H1 (cell line): ENCODE measurements around the gene ZNF646. TPM values are rescaled to one million over a fixed set of nuclear protein-coding genes. Genes with fewer than 3 reads are reported as not detected.

Experiments used
- CTCF ChIA-PET: fragments of 300-600 bp; sonication (Branson Sonifier 250); formaldehyde crosslinking; loops from one replicate; lab custom pipeline; 2021; ENCODE audit not compliant: partially characterized antibody; lab: Charles Lee
- POLR2A ChIA-PET: fragments of 300-600 bp; sonication (Branson Sonifier 250); formaldehyde crosslinking; loops from one replicate; lab custom pipeline; 2021; ENCODE audit warnings: inconsistent platforms; ENCODE audit not compliant: partially characterized antibody; lab: Charles Lee
- DNase-seq, 2 experiments: peaks; one replicate each; pipeline versions ENCODE4 v3.0.0 to v3.0.0-alpha.2; 2010 to 2022; ENCODE audit warnings: low spot score in 2 of 2, low read depth in 1 of 2, mixed read lengths in 1 of 2
- FAIRE-seq: peaks from 2 replicates; lab custom pipeline; 2011; peaks lifted over from hg19 to GRCh38; lab: Jason Lieb, UNC
- H2AFZ ChIP-seq: 2 replicates; pipeline ENCODE4 v1.8.1; 2012; ENCODE audit warnings: low read length, inconsistent platforms
- H2AK5ac ChIP-seq: 2 replicates; pipeline ENCODE4 v1.6.1; 2013; ENCODE audit warnings: low read depth, low read length
- H2BK120ac ChIP-seq: replicated peaks from 2 replicates; pipeline ENCODE3; 2013; ENCODE audit warnings: low read depth, low read length, inconsistent platforms
- H2BK12ac ChIP-seq: 2 replicates; pipeline ENCODE4 v1.6.1; 2013; ENCODE audit warnings: low read depth, low read length
- H2BK15ac ChIP-seq: 2 replicates; pipeline ENCODE4 v1.6.1; 2013; ENCODE audit warnings: low read length
- H2BK20ac ChIP-seq: 2 replicates; pipeline ENCODE4 v1.6.1; 2013; ENCODE audit warnings: low read length
- H2BK5ac ChIP-seq: 2 replicates; pipeline ENCODE4 v1.6.1; 2013; ENCODE audit warnings: low read depth, low read length
- H3K14ac ChIP-seq: 2 replicates; pipeline ENCODE4 v1.6.1; 2013; ENCODE audit warnings: inconsistent platforms; ENCODE audit not compliant: insufficient read length
- H3K18ac ChIP-seq: 2 replicates; pipeline ENCODE4 v1.6.1; 2013; ENCODE audit warnings: low read length; ENCODE audit errors: extremely low read depth
- H3K23ac ChIP-seq: 2 replicates; pipeline ENCODE4 v1.6.1; 2013; ENCODE audit warnings: inconsistent platforms; ENCODE audit not compliant: insufficient read length
- H3K23me2 ChIP-seq: 2 replicates; pipeline ENCODE4 v1.6.1; 2013; ENCODE audit warnings: low read depth, low read length
- H3K27ac ChIP-seq: 2 replicates; pipeline ENCODE4 v1.6.1; 2011; ENCODE audit warnings: low read depth, low read length, inconsistent platforms
- H3K27me3 ChIP-seq, 4 experiments: replicated peaks in 1 of 4; 1 replicate in 1 of 4; 2 replicates in 3 of 4; pipeline versions ENCODE4 v1.6.1 to v1.8.1; 2011 to 2013; ENCODE audit warnings: low read length in 3 of 4, mild to moderate bottlenecking in 3 of 4, inconsistent platforms in 2 of 4, mixed read lengths in 2 of 4, moderate library complexity in 1 of 4; ENCODE audit not compliant: control insufficient read depth in 3 of 4, insufficient read depth in 3 of 4; ENCODE audit errors: extremely low read depth in 1 of 4
- H3K36me3 ChIP-seq, 4 experiments: 2 replicates each; pipeline versions ENCODE4 v1.6.1 to v1.8.1; 2011 to 2013; ENCODE audit warnings: mild to moderate bottlenecking in 4 of 4, low read length in 3 of 4, moderate library complexity in 2 of 4, control low read depth in 1 of 4, inconsistent platforms in 1 of 4; ENCODE audit not compliant: insufficient read depth in 4 of 4, control insufficient read depth in 2 of 4
- H3K4ac ChIP-seq: replicated peaks from 2 replicates; pipeline ENCODE3; 2013; ENCODE audit warnings: low read length, low read depth, mixed read lengths, inconsistent platforms; ENCODE audit not compliant: insufficient read length
- H3K4me1 ChIP-seq, 4 experiments: replicated peaks in 1 of 4; 1 replicate in 1 of 4; 2 replicates in 3 of 4; pipeline versions ENCODE4 v1.6.1 to v1.8.1; 2011 to 2013; ENCODE audit warnings: low read length in 3 of 4, inconsistent platforms in 2 of 4, mixed read lengths in 1 of 4; ENCODE audit not compliant: insufficient read depth in 4 of 4, control insufficient read depth in 3 of 4
- H3K4me2 ChIP-seq, 2 experiments: 2 replicates each; pipeline versions ENCODE4 v1.6.1 to v1.8.1; 2011 to 2013; ENCODE audit warnings: low read depth in 2 of 2, low read length in 2 of 2, control low read depth in 1 of 2, inconsistent platforms in 1 of 2, mild to moderate bottlenecking in 1 of 2; ENCODE audit not compliant: insufficient read depth in 1 of 2
- H3K4me3 ChIP-seq, 4 experiments: fragments of 200-600, 300-600 bp in 1 of 4; sonication (generic), shearing (Covaris generic), sonication (Bioruptor Twin) in 1 of 4; 2 replicates each; pipeline versions ENCODE4 v1.5.1 to v1.8.1; 2011 to 2016; ENCODE audit warnings: low read length in 4 of 4, low read depth in 3 of 4, control low read depth in 2 of 4, inconsistent platforms in 2 of 4, mild to moderate bottlenecking in 2 of 4, mixed read lengths in 1 of 4, moderate library complexity in 1 of 4; ENCODE audit not compliant: insufficient read depth in 2 of 4; ENCODE audit errors: extremely low read depth in 1 of 4
- H3K56ac ChIP-seq: replicated peaks from 2 replicates; pipeline ENCODE3; 2013; ENCODE audit warnings: low read depth, mild to moderate bottlenecking, mixed read lengths, low read length, inconsistent platforms; ENCODE audit not compliant: insufficient read length
- H3K79me1 ChIP-seq: 2 replicates; pipeline ENCODE4 v1.6.1; 2013; ENCODE audit warnings: low read depth, low read length, control low read depth
- H3K79me2 ChIP-seq, 2 experiments: 2 replicates each; pipeline versions ENCODE4 v1.6.1 to v1.8.1; 2012 to 2013; ENCODE audit warnings: low read length in 2 of 2, mild to moderate bottlenecking in 2 of 2, inconsistent platforms in 1 of 2; ENCODE audit not compliant: insufficient read depth in 2 of 2, control insufficient read depth in 1 of 2
- H3K9ac ChIP-seq, 4 experiments: replicated peaks in 1 of 4; 1 replicate in 1 of 4; 2 replicates in 3 of 4; pipeline versions ENCODE4 v1.6.1 to v1.8.1; 2011 to 2013; ENCODE audit warnings: low read depth in 3 of 4, low read length in 3 of 4, control low read depth in 2 of 4, mild to moderate bottlenecking in 2 of 4, moderate library complexity in 2 of 4, inconsistent platforms in 1 of 4; ENCODE audit errors: extremely low read depth in 1 of 4
- H3K9me3 ChIP-seq, 2 experiments: 2 replicates each; pipeline versions ENCODE4 v1.6.1 to v1.8.1; 2012 to 2013; ENCODE audit warnings: mild to moderate bottlenecking in 2 of 2, moderate library complexity in 2 of 2, control low read depth in 1 of 2, inconsistent platforms in 1 of 2, low read depth in 1 of 2, low read length in 1 of 2, mixed read lengths in 1 of 2; ENCODE audit not compliant: insufficient read depth in 2 of 2
- H4K20me1 ChIP-seq, 2 experiments: replicated peaks in 1 of 2; 2 replicates each; pipeline versions ENCODE3 to v1.8.1; 2011 to 2013; ENCODE audit warnings: inconsistent platforms in 2 of 2, low read length in 2 of 2, mild to moderate bottlenecking in 1 of 2; ENCODE audit not compliant: insufficient read depth in 2 of 2, control insufficient read depth in 1 of 2
- H4K5ac ChIP-seq: 2 replicates; pipeline ENCODE4 v1.6.1; 2013; ENCODE audit warnings: low read length, low read depth, mixed read lengths, inconsistent platforms; ENCODE audit not compliant: insufficient read length
- H4K8ac ChIP-seq: 2 replicates; pipeline ENCODE4 v1.8.0; 2013; ENCODE audit warnings: mild to moderate bottlenecking, moderate library complexity, low read length, inconsistent platforms; ENCODE audit not compliant: insufficient read depth; ENCODE audit errors: extremely low read depth
- H4K91ac ChIP-seq: replicated peaks from 2 replicates; pipeline ENCODE3; 2013; ENCODE audit warnings: low read length, mixed read lengths, inconsistent platforms; ENCODE audit not compliant: insufficient read length
- CHD2 ChIP-seq: IDR thresholded peaks from 2 replicates; pipeline ENCODE4 v1.6.1; 2012; ENCODE audit warnings: low read length, improper control_type of control experiment
- SIRT6 ChIP-seq: IDR thresholded peaks from one replicate; pipeline ENCODE4 v1.7.1; 2012; ENCODE audit warnings: low read length, inconsistent platforms
- WGBS, 2 experiments: shearing (Covaris generic) in 1 of 2; methylation state at CpG; one replicate each; pipeline versions ENCODE4 v1.1.6 to v1.1.7; 2013 to 2015; ENCODE audit warnings: low lambda C conversion rate in 2 of 2, mixed read lengths in 2 of 2, inconsistent platforms in 1 of 2, low coverage in 1 of 2, missing lambda C conversion rate in 1 of 2; ENCODE audit not compliant: insufficient replicate concordance in 2 of 2, insufficient coverage in 1 of 2, insufficient read length in 1 of 2; ENCODE audit errors: extremely low coverage in 1 of 2, missing lambda C conversion rate in 1 of 2; 5-methylcytosine and 5-hydroxymethylcytosine counted together
- polyA plus RNA-seq, 7 experiments: library from polyadenylated mRNA; depleted of rRNA in 3 of 7; stranded (reverse) in 5 of 7; unstranded in 2 of 7; fragments of >200 nt in 5 of 7; fragments of 200-250 nt in 2 of 7; gene quantifications; 1 replicate in 5 of 7; 2 replicates in 1 of 7; 4 replicates in 1 of 7; pipeline versions ENCODE4 v1.2.1 to v1.2.3, GENCODE V29; 2011 to 2013; ENCODE audit warnings: missing spikeins in 2 of 7, mixed read lengths in 2 of 7
- total RNA-seq: library from RNA; stranded (reverse); fragmentation: NEBNext Ultra II Directional; extraction: Animal tissue kit (Norgen Biotek cat#: 25700); gene quantifications from 2 replicates; pipeline ENCODE4 v1.2.1, GENCODE V29; 2021

ZNF646 gene
- total and polyA plus RNA-seq, 2 of the 8 experiments (the other 6 are each of a cell fraction or from before 2014, with no cell fraction given): 6.5 to 25.0 TPM

GRCh38 chr16:31090540-31090939 is 16.3 kb downstream of the ZNF646 start:
- TF ChIP-seq SIRT6: no peak
- TF ChIP-seq CHD2: no peak
- TF ChIP-seq, all 59 proteins: peak for 0
- H3K4me3 ChIP-seq: no peak overlapping the region
- H2BK15ac ChIP-seq: no peak overlapping the region
- H4K91ac ChIP-seq: no peak overlapping the region
- no peaks in the 10 kb centered on the region for H3K9me3 ChIP-seq
- no peak overlapping the region for H3K14ac ChIP-seq
- no peak overlapping the region for H3K4ac ChIP-seq
- H2AK5ac ChIP-seq: no peak overlapping the region
- peaks cover 10% of the 10 kb centered on the region for H3K23me2 ChIP-seq
- ChIA-PET CTCF (interaction anchor here (3.0 kb wide), 1 partner anchor 11 kb away, joined by 14 read pairs; no protein-coding TSS in a partner anchor), POLR2A (interaction anchor here (1.1 to 4.2 kb wide), 3 partner anchors 9 to 27 kb away, joined by 3 to 26 read pairs (median 6); partner anchors contain the start of gene KAT8)
- no peak overlapping the region for H2BK12ac ChIP-seq
- H3K18ac ChIP-seq: no peak overlapping the region
- no peak overlapping the region for H2BK120ac ChIP-seq
- H2BK5ac ChIP-seq: no peak overlapping the region
- H3K9ac ChIP-seq: no peak overlapping the region
- DNase-seq: no peak
- H3K4me2 ChIP-seq: no peak overlapping the region
- H3K36me3 ChIP-seq: peaks cover 0 to 15% (median 4%) of the 10 kb centered on the region in 4 experiments; a peak in 5 of 8 replicates
- peaks cover 0 to 9% (median 3%) of the 10 kb centered on the region in 4 experiments; a peak in 4 of 7 replicates for H3K4me1 ChIP-seq
- peaks cover 10% of the 10 kb centered on the region for H3K79me1 ChIP-seq
- H4K8ac ChIP-seq: no peak overlapping the region; the same call in 1 of the 2 replicates
- no peak overlapping the region for H3K23ac ChIP-seq
- H3K56ac ChIP-seq: no peak overlapping the region
- H3K27me3 ChIP-seq: no peaks in the 10 kb centered on the region
- H4K20me1 ChIP-seq: peaks cover 8 to 22% of the 10 kb centered on the region in 2 experiments
- no peak overlapping the region for H2AFZ ChIP-seq
- no peak overlapping the region for H4K5ac ChIP-seq
- H2BK20ac ChIP-seq: no peak overlapping the region
- no peak overlapping the region for H3K27ac ChIP-seq
- peaks cover 0 to 7% of the 10 kb centered on the region in 2 experiments; a peak in 1 of 4 replicates for H3K79me2 ChIP-seq
- no peak for FAIRE-seq
- WGBS, 2 experiments: 96% methylated on average over 2 of the region's 2 CpGs; no CpG with 5 or more reads in 1 of the 2 experiments
